ENCODE results near the gene BTG1. TPM values are rescaled to one million over a fixed set of nuclear protein-coding genes. Genes with fewer than 3 reads are reported as not detected.

BTG1 gene
- total and polyA plus RNA-seq, 2 of the 8 experiments (the other 6 are each of a cell fraction or from before 2014, with no cell fraction given), result 17.1 to 32.7 TPM

GRCh38 chr12:92186038-92186470 lies 40.4 kb upstream of the BTG1 start (continued):
- TF ChIP-seq JUN (IDR thresholded peaks at IDR 0.05; ENCODE audit: low read depth, low read length), result no peak

DNA sequence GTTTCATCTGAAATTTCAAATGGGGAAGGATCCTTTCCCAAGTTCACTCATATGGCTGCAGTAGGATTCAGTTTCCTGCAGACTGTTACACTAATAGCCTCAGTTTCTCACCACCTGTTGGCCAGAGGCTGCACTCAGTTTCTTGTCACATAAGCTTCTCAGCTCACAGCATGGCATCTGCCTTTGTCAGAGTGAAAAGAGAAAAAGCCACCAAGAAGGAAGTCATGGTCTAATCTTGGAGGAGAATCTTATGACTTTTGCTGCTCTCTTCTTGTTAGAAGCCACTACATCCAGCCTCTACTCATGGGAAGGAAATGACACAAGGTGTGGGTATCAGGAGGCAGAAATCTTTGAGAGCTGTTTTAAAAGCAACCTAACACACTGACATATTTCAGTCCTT lies 39.4 kb upstream of the BTG1 start:
- H2BK12ac ChIP-seq (ENCODE audit: low read depth, low read length), result no peak overlapping the region
- no peaks in the 10 kb centered on the region for H3K4me1 ChIP-seq (replicated peaks in 1 of 4; ENCODE audit: control insufficient read depth in 3 of 4, insufficient read depth in 4 of 4, low read length in 3 of 4)
- H3K79me1 ChIP-seq (ENCODE audit: low read depth, low read length), result no peaks in the 10 kb centered on the region
- no peaks in the 10 kb centered on the region for H3K36me3 ChIP-seq (ENCODE audit: control insufficient read depth in 2 of 4, insufficient read depth in 4 of 4, low read length in 3 of 4)
- DNase-seq (ENCODE audit: low read depth in 1 of 2, low spot score in 2 of 2), result no peak
- H4K5ac ChIP-seq (ENCODE audit: insufficient read length, low read depth, low read length), result no peak overlapping the region
- no peak overlapping the region for H3K4me2 ChIP-seq (ENCODE audit: insufficient read depth in 1 of 2, low read depth in 2 of 2, low read length in 2 of 2)
- H3K9ac ChIP-seq (replicated peaks in 1 of 4; ENCODE audit: extremely low read depth in 1 of 4, low read depth in 3 of 4, low read length in 3 of 4), result no peak overlapping the region
- H4K20me1 ChIP-seq (replicated peaks in 1 of 2; ENCODE audit: control insufficient read depth in 1 of 2, insufficient read depth in 2 of 2, low read length in 2 of 2), result no peaks in the 10 kb centered on the region
- no peaks in the 10 kb centered on the region for H3K23me2 ChIP-seq (ENCODE audit: low read depth, low read length)
- POLR2A ChIA-PET (ENCODE audit: partially characterized antibody), result no interaction called here
- H2BK20ac ChIP-seq (ENCODE audit: low read length), result no peak overlapping the region
- H3K4ac ChIP-seq (replicated peaks; ENCODE audit: insufficient read length, low read depth, low read length), result no peak overlapping the region
- H2AK5ac ChIP-seq (ENCODE audit: low read depth, low read length), result no peak overlapping the region
- H3K27me3 ChIP-seq (replicated peaks in 1 of 4; ENCODE audit: control insufficient read depth in 3 of 4, extremely low read depth in 1 of 4, insufficient read depth in 3 of 4, low read length in 3 of 4), result no peaks in the 10 kb centered on the region
- no peak for FAIRE-seq
- no peak overlapping the region for H4K8ac ChIP-seq (ENCODE audit: extremely low read depth, insufficient read depth, low read length)
- no peak overlapping the region for H4K91ac ChIP-seq (replicated peaks; ENCODE audit: insufficient read length, low read length)
- no peaks in the 10 kb centered on the region for H3K79me2 ChIP-seq (ENCODE audit: control insufficient read depth in 1 of 2, insufficient read depth in 2 of 2, low read length in 2 of 2)
- H3K27ac ChIP-seq (ENCODE audit: low read depth, low read length), result no peak overlapping the region
- H3K9me3 ChIP-seq (ENCODE audit: insufficient read depth in 2 of 2, low read depth in 1 of 2, low read length in 1 of 2), result no peaks in the 10 kb centered on the region
- H2BK5ac ChIP-seq (ENCODE audit: low read depth, low read length), result no peak overlapping the region
- H2AFZ ChIP-seq (ENCODE audit: low read length), result no peak overlapping the region
- no peak overlapping the region for H3K56ac ChIP-seq (replicated peaks; ENCODE audit: insufficient read length, low read depth, low read length)
- H3K4me3 ChIP-seq (ENCODE audit: extremely low read depth in 1 of 4, insufficient read depth in 2 of 4, low read depth in 3 of 4, low read length in 4 of 4), result no peak overlapping the region
- H2BK120ac ChIP-seq (replicated peaks; ENCODE audit: low read depth, low read length), result no peak overlapping the region
- H3K23ac ChIP-seq (ENCODE audit: insufficient read length), result no peak overlapping the region
- CTCF ChIA-PET (ENCODE audit: partially characterized antibody), result no interaction called here
- H3K18ac ChIP-seq (ENCODE audit: extremely low read depth, low read length), result no peak overlapping the region
- H3K14ac ChIP-seq (ENCODE audit: insufficient read length), result no peak overlapping the region
- H2BK15ac ChIP-seq (ENCODE audit: low read length), result no peak overlapping the region
- TF ChIP-seq SAP30 (IDR thresholded peaks at IDR 0.05; ENCODE audit: insufficient read depth, insufficient replicate concordance, low read length) (no peak), SIN3A (conservative IDR thresholded peaks at IDR 0.05 in 1 of 2, IDR thresholded peaks at IDR 0.05 in 1 of 2; ENCODE audit: low read depth in 1 of 2, low read length in 2 of 2) (no peak), RAD21 (IDR thresholded peaks at IDR 0.05 in 1 of 2, conservative IDR thresholded peaks at IDR 0.05 in 1 of 2; ENCODE audit: low read depth in 2 of 2, low read length in 2 of 2) (no peak), MAX (IDR thresholded peaks at IDR 0.05) (no peak), TAF7 (optimal IDR thresholded peaks at IDR 0.05; ENCODE audit: borderline replicate concordance, low read depth, low read length) (no peak), KDM5A (IDR thresholded peaks at IDR 0.05; ENCODE audit: low read length) (no peak), CHD2 (IDR thresholded peaks at IDR 0.05; ENCODE audit: low read length) (no peak), ATF2 (IDR thresholded peaks at IDR 0.05; ENCODE audit: low read length) (no peak), EP300 (IDR thresholded peaks at IDR 0.05; ENCODE audit: borderline replicate concordance in 1 of 2, low read depth in 2 of 2, low read length in 2 of 2) (no peak), BRCA1 (IDR thresholded peaks at IDR 0.05; ENCODE audit: low read depth, low read length) (no peak)
